ENCODE measurements around the gene ZNF423.

DNA sequence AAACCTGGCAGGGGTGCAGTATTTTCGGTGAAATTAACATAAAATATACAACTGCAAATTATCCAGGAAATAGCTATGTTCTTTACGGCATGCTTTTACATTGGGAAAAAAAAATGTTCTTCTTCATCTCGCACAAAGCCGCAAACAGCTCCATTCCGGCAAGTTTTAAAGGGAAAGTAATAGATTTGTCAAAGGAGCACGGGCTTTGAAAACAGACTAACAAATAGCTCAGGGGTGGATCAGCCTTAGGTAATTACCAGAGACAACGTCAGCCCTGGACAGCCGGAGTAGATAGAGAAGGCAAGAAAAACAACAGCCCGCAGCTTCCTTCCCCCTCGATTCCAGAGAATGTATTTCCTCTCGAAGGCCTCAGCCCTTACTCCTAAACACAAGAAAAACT, 259.8 kb downstream of the ZNF423 start:
- TF ChIP-seq TAF1 (IDR thresholded peaks at IDR 0.05; ENCODE audit: borderline replicate concordance, insufficient read depth, low read length) (no peak), FOXP2 (optimal IDR thresholded peaks at IDR 0.05; ENCODE audit: borderline replicate concordance, extremely low read depth, extremely low read length, insufficient read depth) (no peak)

Measured in PFSK-1 (cell line).